ENCODE data around the gene WNK2.

GRCh38 chr9:93368437-93368836 is 184.5 kb downstream of the WNK2 start:
- no peak for TF ChIP-seq CTCF (IDR thresholded peaks at IDR 0.05; ENCODE audit: low read depth, low read length, poor library complexity, severe bottlenecking)
- TF ChIP-seq EZH2phosphoT487 (IDR thresholded peaks at IDR 0.05; ENCODE audit: borderline replicate concordance, low read length) = no peak

Data from DOHH2 (cell line).